GDM1 (cell line): Measurements from ENCODE around the gene TPRG1.
"Not testable (repeated sequence)": the region's sequence is repeated elsewhere in the genome, so short reads cannot be mapped to it uniquely, and the experiment has no call there.

Experiments used
- DNase-seq: peaks from one replicate; lab custom pipeline; 2025; lab: John Stamatoyannopoulos, UW

Gene TPRG1

DNA sequence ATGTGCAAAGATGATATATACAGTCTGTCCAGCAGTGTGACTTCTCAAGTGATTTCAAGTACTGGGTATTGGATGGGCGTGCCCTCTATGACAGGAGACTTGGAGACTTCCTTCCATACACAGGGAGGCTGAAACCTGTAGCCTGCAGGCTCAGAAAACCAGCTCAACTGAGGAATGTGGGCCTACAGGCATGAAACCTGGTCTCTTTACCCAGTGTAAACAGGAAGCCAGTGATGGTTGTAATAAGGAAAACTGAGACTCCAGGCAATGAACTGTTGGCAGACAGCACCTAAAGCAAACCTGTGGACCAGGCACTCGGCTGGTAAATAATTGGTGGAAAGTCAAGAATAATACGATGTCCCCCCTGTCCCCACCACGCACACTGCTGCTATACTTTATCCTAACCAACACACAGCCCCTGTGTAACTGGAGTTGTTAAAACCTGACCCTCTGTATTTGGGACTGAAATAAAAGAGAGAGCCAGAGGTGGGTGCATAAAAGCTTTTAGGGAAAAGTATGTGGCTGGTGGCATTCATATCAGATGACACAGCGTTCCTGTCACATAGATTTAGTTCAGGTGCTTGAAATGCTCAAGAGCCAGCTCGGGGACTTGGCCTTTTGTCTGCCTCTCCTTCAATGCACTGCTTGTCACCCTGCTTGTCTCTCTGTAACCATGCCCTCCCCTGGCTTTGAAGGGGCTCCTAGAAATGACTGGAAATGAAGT is 144.7 kb downstream of the TPRG1 start:
- no peak for DNase-seq

DNA sequence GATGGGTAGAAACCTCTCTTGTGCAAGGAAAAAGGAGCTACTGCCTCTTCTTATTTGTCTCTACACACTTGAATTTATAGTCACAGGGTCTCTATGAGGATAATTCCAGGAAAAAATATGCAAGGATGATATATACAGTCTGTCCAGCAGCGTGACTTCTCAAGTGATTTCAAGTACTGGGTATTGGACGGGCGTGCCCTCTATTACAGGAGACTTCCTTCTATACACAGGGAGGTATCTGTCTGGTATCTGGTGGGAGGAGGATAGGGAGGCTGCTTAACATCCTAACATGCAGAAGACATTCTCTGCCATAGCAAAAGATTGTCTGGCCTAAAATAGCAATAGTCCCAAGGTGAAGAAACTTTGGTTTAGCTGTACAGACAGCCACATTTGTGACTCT is 146.1 kb downstream of the TPRG1 start:
- no peak for DNase-seq

DNA sequence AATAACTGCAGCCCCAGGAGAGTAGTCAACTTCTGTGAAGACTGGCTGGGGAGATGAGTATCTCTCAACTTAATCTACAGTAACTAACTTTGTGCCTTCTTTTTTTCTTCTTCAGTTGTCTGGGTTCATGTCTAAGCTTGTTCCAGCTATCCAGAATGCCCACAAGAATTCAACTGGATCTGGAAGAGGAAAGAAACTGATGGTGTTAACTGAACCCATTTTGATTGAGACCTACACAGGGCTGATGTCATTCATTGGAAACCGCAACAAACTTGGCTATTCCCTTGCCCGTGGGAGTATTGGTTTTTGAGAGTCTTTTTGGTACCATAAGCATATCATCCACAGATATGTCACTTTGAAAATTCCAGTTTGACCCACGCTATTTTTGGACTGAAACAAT is 148.7 kb downstream of the TPRG1 start:
- no peak for DNase-seq

DNA sequence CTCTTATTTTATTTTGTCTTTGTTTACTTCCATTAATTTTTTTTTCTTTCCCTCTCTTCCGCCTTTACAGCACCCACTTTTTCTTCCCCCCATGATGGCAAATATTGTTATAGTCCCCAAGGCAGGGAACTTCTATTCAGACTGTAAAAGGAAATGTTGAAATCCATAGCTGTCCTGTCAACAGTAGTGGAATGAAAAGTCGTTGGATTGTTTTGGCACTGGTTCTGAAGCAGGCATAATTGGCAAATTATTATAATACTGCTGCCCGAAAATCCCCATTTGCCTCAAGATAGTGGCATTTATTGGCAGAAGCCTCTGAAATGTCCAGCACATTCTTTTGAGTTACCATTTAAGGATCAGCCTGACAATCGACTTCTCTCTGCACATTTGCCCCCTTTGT is 150.6 kb downstream of the TPRG1 start:
- no peak for DNase-seq

DNA sequence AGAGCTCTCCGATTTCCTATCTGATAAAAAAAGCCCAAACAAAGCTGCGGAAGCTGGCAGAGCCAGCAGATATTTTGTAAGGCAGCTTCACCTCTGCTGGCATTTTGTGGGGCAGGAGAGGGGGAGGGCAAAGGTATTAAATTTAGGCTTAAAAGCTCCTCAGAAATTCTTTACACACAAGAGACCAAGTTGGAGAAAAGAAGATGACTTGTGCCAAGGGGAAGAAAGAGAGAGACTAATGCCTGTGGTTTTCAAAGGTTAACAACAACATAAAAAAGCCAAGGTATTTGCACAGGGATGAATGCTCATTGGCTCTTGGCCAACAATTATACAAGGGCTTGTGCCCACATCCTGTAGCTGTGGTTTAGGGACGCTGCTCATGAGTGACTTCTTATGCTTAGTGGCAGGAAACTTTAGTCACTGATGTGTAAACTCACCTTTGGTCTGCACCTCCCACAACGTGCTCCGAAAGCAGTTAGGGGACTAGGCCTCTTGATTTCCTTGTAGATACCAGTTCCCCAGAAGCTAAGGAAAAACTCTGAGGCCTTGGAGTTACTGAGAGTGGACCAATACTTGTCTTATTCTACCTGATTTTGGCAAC is 152.9 kb downstream of the TPRG1 start:
- DNase-seq, result no peak

DNA sequence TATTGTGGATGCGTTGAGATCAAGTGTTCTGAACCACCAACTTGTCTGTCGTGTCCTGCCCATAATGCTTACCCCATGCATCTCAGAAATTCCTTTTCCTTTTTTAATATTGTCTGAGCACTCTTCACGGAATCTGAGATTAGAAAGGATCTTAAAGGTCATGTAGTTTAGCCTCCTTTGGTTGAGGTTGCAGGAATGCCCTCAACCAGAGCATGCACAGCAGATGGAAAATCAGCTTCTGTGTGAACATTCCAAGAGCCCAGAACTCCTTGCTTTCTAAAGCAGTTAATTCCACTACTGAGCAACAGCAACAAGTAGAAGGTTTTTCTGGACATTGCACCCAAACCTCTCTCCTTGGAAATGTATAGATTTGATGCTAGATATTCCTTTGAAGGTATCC is 153.7 kb downstream of the TPRG1 start:
- DNase-seq, result no peak

GRCh38 chr3:189329630-189330029 is 157.9 kb downstream of the TPRG1 start:
- DNase-seq, result not testable (repeated sequence)

DNA sequence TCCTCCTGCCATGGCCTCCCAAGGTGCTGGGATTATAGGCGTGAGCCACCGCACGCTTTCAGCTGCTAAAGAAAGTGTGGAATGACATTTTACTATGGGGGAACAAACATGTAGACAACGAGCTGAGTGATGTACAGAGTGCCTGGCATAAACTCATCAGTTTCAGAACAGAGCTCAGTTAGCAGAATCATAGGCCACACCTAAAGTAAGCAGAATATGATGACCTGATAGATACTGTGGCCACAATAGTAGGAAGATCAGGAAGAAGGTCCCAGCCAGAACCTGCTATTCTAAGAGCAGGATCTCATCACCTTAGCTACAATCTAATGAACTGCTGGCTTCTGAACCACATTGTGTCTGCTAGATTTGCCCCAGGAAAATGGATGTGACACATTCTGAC is 158.3 kb downstream of the TPRG1 start:
- no peak for DNase-seq

GRCh38 chr3:189331002-189331418 is 159.2 kb downstream of the TPRG1 start:
- DNase-seq, result no peak

- no peak for DNase-seq
Measured at GRCh38 chr3:189334064-189334920, 162.5 kb downstream of the TPRG1 start.

- DNase-seq, result no peak
Measured at GRCh38 chr3:189337673-189338091, 165.9 kb downstream of the TPRG1 start.

DNA sequence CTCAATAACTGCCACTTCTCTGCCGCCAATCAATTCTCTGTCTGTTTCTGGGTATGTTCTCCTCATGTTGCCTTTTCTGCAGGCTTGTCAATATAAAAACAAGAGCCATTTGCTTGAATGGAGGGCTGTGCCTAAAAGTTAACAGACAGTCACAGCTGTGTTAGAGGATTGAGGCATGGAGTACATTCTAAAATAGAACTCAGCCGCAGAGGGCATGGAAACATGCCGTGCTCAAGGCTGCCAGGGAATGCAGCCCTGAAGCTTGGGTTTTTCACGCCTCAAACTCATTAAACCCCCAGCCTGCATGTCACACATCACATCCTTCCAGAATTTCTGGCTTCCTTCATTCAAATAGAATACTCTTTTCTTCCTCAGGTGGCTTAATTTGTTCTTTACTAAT is 166.6 kb downstream of the TPRG1 start:
- DNase-seq, result no peak

DNA sequence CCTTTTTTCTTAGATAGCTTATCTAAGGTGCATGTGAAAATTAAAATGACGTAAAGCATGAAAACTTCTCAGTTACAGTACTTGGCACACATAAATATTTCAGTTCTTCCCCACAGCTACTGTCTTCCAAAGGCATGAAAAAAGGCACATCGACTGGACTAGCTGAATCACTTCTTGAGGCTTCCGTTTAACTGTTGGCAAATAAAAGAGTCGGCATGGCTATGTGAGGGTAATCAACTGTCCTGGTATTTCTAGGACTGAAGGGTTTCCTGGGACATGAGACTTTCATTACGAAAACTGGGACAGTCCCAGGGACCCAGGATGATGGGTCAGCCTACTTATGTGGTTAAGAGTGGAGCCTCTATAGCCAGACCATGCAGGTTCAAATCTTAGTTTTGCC is 168.2 kb downstream of the TPRG1 start:
- no peak for DNase-seq

GRCh38 chr3:189340680-189341460 is 169.1 kb downstream of the TPRG1 start:
- no peak for DNase-seq

DNA sequence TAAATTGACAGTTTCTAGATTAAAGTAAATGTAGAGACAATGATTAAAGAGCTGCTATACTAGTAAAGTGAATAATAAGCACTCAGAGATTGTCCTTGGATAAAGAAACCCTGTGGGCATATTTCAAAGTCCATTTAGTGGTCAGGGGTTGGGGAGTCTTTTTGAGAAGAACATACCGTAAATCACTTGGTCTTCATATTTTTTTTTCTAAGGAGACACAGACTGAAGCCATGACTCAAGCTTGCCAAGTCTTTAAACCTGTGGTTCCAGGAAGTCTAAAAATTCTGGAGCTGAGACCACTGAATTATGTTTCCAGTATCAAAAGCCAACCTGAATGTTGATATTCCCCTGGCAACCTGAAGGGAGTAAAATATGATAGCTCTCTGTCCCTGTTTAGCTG is 171.0 kb downstream of the TPRG1 start:
- no peak for DNase-seq

GRCh38 chr3:189344996-189345395 is 173.2 kb downstream of the TPRG1 start:
- DNase-seq, result no peak

DNA sequence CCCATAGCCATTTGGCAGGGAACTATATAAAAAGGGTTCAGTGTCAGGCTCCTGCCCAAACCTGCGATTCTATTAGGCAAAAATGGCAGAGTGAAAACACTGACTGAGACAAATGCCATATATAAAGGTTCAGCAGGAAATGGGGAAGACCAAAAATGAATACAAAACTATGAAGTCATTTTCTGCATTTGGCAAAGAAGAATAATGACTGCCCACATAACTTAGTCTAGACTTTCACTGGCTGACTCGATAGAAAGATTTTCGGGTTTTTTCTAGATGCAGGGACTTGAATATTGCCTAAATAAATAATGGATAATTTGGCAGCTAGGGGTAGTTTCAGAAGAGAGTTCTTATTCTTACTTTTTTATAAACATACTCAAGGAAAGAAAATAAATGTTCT is 178.0 kb downstream of the TPRG1 start:
- DNase-seq, result no peak

- DNase-seq, result no peak
Measured at GRCh38 chr3:189353318-189353965, 181.7 kb downstream of the TPRG1 start.

- DNase-seq, result no peak
Measured at GRCh38 chr3:189353988-189354889, 182.5 kb downstream of the TPRG1 start.

GRCh38 chr3:189355115-189355480 is 183.3 kb downstream of the TPRG1 start:
- no peak for DNase-seq
